ENCODE results near the gene INPP5F. TPM values are rescaled to one million over a fixed set of nuclear protein-coding genes. Genes with fewer than 3 reads are reported as not detected.

INPP5F gene
- total and polyA plus RNA-seq, 2 of the 13 experiments (the other 11 are each of a cell fraction or from before 2014, with no cell fraction given), result 12.5 to 15.7 TPM

DNA sequence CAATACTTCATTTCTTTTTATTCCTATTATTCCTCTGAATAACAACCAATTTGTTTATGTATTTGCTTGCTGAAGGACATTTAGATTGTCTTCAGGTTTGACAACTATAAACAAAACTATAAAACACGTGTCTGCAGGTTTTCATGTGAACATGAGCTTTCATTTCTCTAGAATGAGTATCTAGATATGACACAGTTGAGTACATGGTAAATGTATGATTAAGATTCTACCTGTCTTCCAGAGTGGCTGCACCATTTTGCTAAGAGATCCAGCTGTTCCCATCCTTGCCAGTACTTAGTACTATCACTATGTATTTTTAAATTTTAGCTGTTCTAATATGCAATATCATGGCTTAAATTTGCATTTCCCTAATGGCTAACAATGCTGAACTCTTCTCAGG lies 136.7 kb downstream of the INPP5F start (continued):
- TF ChIP-seq KDM4B (CRISPR knock-in tag; IDR thresholded peaks at IDR 0.05), result no peak
- no peak for TF ChIP-seq HNF4G (IDR thresholded peaks at IDR 0.05; ENCODE audit: borderline replicate concordance, low read depth, low read length)
- no peak for TF ChIP-seq HNF4G (CRISPR knock-in tag; IDR thresholded peaks at IDR 0.05; ENCODE audit: borderline replicate concordance, low read depth)
- TF ChIP-seq ZNF569 (CRISPR knock-in tag; IDR thresholded peaks at IDR 0.05; ENCODE audit: borderline replicate concordance), result no peak
- TF ChIP-seq, protein P1, sequence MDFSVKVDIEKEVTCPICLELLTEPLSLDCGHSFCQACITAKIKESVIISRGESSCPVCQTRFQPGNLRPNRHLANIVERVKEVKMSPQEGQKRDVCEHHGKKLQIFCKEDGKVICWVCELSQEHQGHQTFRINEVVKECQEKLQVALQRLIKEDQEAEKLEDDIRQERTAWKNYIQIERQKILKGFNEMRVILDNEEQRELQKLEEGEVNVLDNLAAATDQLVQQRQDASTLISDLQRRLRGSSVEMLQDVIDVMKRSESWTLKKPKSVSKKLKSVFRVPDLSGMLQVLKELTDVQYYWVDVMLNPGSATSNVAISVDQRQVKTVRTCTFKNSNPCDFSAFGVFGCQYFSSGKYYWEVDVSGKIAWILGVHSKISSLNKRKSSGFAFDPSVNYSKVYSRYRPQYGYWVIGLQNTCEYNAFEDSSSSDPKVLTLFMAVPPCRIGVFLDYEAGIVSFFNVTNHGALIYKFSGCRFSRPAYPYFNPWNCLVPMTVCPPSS (IDR thresholded peaks at IDR 0.05), result no peak
- no peak for TF ChIP-seq MYC (CRISPR knock-in tag; IDR thresholded peaks at IDR 0.05; ENCODE audit: borderline replicate concordance)
- no peak for TF ChIP-seq ZFP37 (CRISPR knock-in tag; IDR thresholded peaks at IDR 0.05; ENCODE audit: borderline replicate concordance)

DNA sequence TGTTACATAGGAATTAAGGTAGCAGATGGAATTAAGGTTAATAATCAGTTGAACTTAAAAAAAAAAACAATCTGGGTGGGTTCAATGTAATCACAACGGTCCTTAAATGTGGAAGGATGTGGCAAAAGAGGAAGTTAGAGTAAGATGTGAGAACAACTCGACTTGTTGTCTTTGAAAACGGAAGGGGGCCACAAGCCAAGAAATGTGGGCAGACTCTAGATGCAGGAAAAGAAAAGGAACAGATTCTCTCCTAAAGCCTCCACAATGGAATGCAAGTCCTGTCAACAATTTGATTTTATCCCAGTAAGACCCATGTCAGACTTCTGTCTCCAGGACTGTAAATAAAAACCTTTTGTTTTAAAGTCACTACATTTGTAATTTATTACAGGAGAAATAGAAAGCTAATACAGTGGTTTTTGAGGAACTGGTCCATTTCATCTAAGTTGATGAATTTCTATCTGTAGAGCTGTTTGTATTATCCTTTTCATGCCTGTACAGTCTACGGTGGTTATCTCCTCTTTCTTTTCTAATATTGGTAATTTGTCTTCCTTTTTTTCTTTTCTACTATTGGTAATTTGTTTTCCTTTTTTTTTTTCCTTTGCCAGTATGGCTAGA lies 138.2 kb downstream of the INPP5F start:
- Histone ChIP-seq H3K4me1 (ENCODE audit: insufficient read depth, low read length) (peaks cover 45% of the 10 kb centered on the region), H3K4me2 (ENCODE audit: low read depth, low read length) (no peak overlapping the region), H3K4me3 (replicated peaks in 1 of 3; ENCODE audit: insufficient read depth in 1 of 3, low read depth in 2 of 3, low read length in 3 of 3) (no peak overlapping the region), H4K20me1 (ENCODE audit: insufficient read depth, low read length) (peaks cover 29% of the 10 kb centered on the region), H3K36me3 (replicated peaks in 1 of 2; ENCODE audit: control insufficient read depth in 1 of 2, insufficient read depth in 2 of 2, low read length in 2 of 2) (peaks cover 0 to 2% of the 10 kb centered on the region in 2 experiments; a peak in 1 of 5 replicates), H2AFZ (ENCODE audit: low read length) (no peak overlapping the region), H3K27me3 (ENCODE audit: control insufficient read depth in 1 of 2, insufficient read depth in 2 of 2, low read length in 2 of 2) (no peaks in the 10 kb centered on the region), H3K9me3 (ENCODE audit: low read length) (no peaks in the 10 kb centered on the region), H3K79me2 (ENCODE audit: insufficient read depth, low read length) (peaks cover 97% of the 10 kb centered on the region), H3K27ac (ENCODE audit: extremely low read length, insufficient read depth, low read length) (no peak overlapping the region), H3K9ac (ENCODE audit: insufficient read depth, low read depth, low read length) (no peak overlapping the region)
- no TSS peak for BruUV-seq (replicated peaks)
- POLR2A ChIA-PET, result no interaction called here
- in situ Hi-C loops (cut with HindIII; ENCODE audit: extremely low pct_ligation_motif_present, low pct_unique_long_range_greater_than_20kb), result loop anchor here (5.0 kb wide), 1 partner anchor 112 kb away; no protein-coding TSS in a partner anchor
- DNase-seq (ENCODE audit: low spot score) (no peak), FAIRE-seq (no peak), ATAC-seq (no peak)
- CTCF ChIA-PET (ENCODE audit: low intra/inter-chr PET ratio, low total read pairs), result no interaction called here
- intact Hi-C loops (cut with micrococcal nuclease; ENCODE audit: unreplicated experiment), result no loop called here
- 98% methylated on average over 3 of the region's 4 CpGs for WGBS (ENCODE audit: low lambda C conversion rate)
- TF ChIP-seq JDP2 (CRISPR knock-in tag; IDR thresholded peaks at IDR 0.05; ENCODE audit: borderline replicate concordance) (no peak), SRSF9 (IDR thresholded peaks at IDR 0.05; ENCODE audit: borderline replicate concordance, insufficient read depth, low read depth, low read length, poor library complexity, severe bottlenecking) (no peak), ZNF33A (CRISPR knock-in tag; IDR thresholded peaks at IDR 0.05; ENCODE audit: borderline replicate concordance) (no peak), ZNF3 (CRISPR knock-in tag; IDR thresholded peaks at IDR 0.05) (no peak), SCMH1 (CRISPR knock-in tag; IDR thresholded peaks at IDR 0.05; ENCODE audit: borderline replicate concordance) (no peak), ZNF30 (CRISPR knock-in tag; IDR thresholded peaks at IDR 0.05) (no peak)
- TF ChIP-seq, protein P2, sequence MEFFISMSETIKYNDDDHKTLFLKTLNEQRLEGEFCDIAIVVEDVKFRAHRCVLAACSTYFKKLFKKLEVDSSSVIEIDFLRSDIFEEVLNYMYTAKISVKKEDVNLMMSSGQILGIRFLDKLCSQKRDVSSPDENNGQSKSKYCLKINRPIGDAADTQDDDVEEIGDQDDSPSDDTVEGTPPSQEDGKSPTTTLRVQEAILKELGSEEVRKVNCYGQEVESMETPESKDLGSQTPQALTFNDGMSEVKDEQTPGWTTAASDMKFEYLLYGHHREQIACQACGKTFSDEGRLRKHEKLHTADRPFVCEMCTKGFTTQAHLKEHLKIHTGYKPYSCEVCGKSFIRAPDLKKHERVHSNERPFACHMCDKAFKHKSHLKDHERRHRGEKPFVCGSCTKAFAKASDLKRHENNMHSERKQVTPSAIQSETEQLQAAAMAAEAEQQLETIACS (CRISPR knock-in tag; IDR thresholded peaks at IDR 0.05), result no peak
